Heart left ventricle (tissue), 13 donors: ENCODE results near the gene LAMA2.

Source experiments
- POLR2A ChIP-seq, 2 donors: fragments of 450-650 bp; IDR thresholded peaks; one replicate each; pipeline ENCODE4 v1.6.1; 2017; ENCODE audit warnings: antibody characterized with exemption in 2 of 2, mild to moderate bottlenecking in 2 of 2, moderate library complexity in 2 of 2
- TF ChIP-seq, protein P1 (sequence below), 12 donors: fragments of 200-600 bp; sonication (generic) in 4 of 12; IDR thresholded peaks; one replicate each; pipeline versions ENCODE4 v1.5.0 to v1.8.0; 2018 to 2022; ENCODE audit warnings: antibody characterized with exemption in 12 of 12, mild to moderate bottlenecking in 5 of 12
- donor health status: ischemic (EF 13 %, LVEDD 7.1; RV severe dilation, severe dysfunction).
- donor health status: DM: no; HTN: yes; CAD: no.
- donor health status: DM: no; HTN: no; CAD: no.
- donor health status: ischemic (EF 25% LVEDD 6.9; RV normal size, moderate dysfunction).
- donor health status: ischemic (EF 25% LVEDD 5.7; RV mildly dilated, moderate dysfunction).
- donor health status: ischemic (EF 35%, LVEDD 5.7; RV mildly dilated, moderate dysfunction).
- donor health status: nonischemic (EF 11% LVEDD 7.7; RV severe dilation, severe dysfunction).
- donor health status: DM: yes; HTN: yes; CAD: no.
- donor health status: PGD.
- donor health status: ischemic (EF 29% LVEDD 5.4; RV normal size, mild dysfunction).
- donor health status: nonischemic (EF 23%, LVEDD 6.1; RV moderate dilation, normal function).

GRCh38 chr6:128899341-128900050 lies 16.6 kb downstream of the LAMA2 start:
- TF ChIP-seq, protein P1, sequence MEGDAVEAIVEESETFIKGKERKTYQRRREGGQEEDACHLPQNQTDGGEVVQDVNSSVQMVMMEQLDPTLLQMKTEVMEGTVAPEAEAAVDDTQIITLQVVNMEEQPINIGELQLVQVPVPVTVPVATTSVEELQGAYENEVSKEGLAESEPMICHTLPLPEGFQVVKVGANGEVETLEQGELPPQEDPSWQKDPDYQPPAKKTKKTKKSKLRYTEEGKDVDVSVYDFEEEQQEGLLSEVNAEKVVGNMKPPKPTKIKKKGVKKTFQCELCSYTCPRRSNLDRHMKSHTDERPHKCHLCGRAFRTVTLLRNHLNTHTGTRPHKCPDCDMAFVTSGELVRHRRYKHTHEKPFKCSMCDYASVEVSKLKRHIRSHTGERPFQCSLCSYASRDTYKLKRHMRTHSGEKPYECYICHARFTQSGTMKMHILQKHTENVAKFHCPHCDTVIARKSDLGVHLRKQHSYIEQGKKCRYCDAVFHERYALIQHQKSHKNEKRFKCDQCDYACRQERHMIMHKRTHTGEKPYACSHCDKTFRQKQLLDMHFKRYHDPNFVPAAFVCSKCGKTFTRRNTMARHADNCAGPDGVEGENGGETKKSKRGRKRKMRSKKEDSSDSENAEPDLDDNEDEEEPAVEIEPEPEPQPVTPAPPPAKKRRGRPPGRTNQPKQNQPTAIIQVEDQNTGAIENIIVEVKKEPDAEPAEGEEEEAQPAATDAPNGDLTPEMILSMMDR (IDR thresholded peaks at IDR 0.05), result no peak
- no peak for TF ChIP-seq POLR2A (IDR thresholded peaks at IDR 0.05)
